Activated CD8-positive, alpha-beta memory T cell treated with anti-CD3 and anti-CD28 coated beads, Interleukin-2, amount 50 U/mL, for 24 hours (primary cell): ENCODE measurements around the gene CDC27.
"Not testable (repeated sequence)": the region's sequence is repeated elsewhere in the genome, so short reads cannot be mapped to it uniquely, and the experiment has no call there.

Experiments
- DNase-seq: peaks from one replicate; pipeline ENCODE4 v3.0.0-alpha.2; 2020; ENCODE audit errors: extremely low read depth

CDC27 gene

GRCh38 chr17:47219621-47220475 is 30.8 kb upstream of the CDC27 start:
- no peak for DNase-seq

- no peak for DNase-seq
These were observed 29.9 kb upstream of the CDC27 start for GRCh38 chr17:47218896-47219430.

GRCh38 chr17:47217279-47217678 is 28.2 kb upstream of the CDC27 start:
- not testable (repeated sequence) for DNase-seq

- not testable (repeated sequence) for DNase-seq
These were observed 27.7 kb upstream of the CDC27 start for GRCh38 chr17:47216821-47217220.

GRCh38 chr17:47214931-47215330 is 25.8 kb upstream of the CDC27 start:
- no peak for DNase-seq

- no peak for DNase-seq
These were observed 24.4 kb upstream of the CDC27 start for GRCh38 chr17:47213540-47213939.

GRCh38 chr17:47212458-47212857 is 23.4 kb upstream of the CDC27 start:
- DNase-seq = no peak

- DNase-seq = no peak
These were observed 21.7 kb upstream of the CDC27 start for GRCh38 chr17:47210779-47211178.

- no peak for DNase-seq
These were observed 21.0 kb upstream of the CDC27 start for GRCh38 chr17:47210105-47210504.

GRCh38 chr17:47209499-47209898 is 20.4 kb upstream of the CDC27 start:
- no peak for DNase-seq

GRCh38 chr17:47208744-47209488 is 19.8 kb upstream of the CDC27 start, which contains the start of gene MYL4:
Gene MYL4, plus strand, starts transcription at chr17:47209348. Its CDS starts 75 bp downstream, at chr17:47209423.
- DNase-seq = no peak

GRCh38 chr17:47207143-47208067 is 18.3 kb upstream of the CDC27 start:
- no peak for DNase-seq

GRCh38 chr17:47205419-47205963 is 16.4 kb upstream of the CDC27 start:
- DNase-seq = no peak

GRCh38 chr17:47204722-47205418 is 15.8 kb upstream of the CDC27 start:
- no peak for DNase-seq

- DNase-seq = no peak
These were observed 15.1 kb upstream of the CDC27 start for GRCh38 chr17:47203984-47204721.

GRCh38 chr17:47201166-47201565 is 12.1 kb upstream of the CDC27 start:
- no peak for DNase-seq

- no peak for DNase-seq
These were observed 11.2 kb upstream of the CDC27 start for GRCh38 chr17:47200325-47200664.

GRCh38 chr17:47199627-47200324 is 10.7 kb upstream of the CDC27 start:
- DNase-seq = no peak

GRCh38 chr17:47197821-47198220 is 8.7 kb upstream of the CDC27 start:
- DNase-seq = no peak
